Measurements from ENCODE around the gene EP300. TPM values are rescaled to one million over a fixed set of nuclear protein-coding genes. Genes with fewer than 3 reads are reported as not detected.

EP300 gene
- total RNA-seq, 1 donor from 2014 or later = 73.7 TPM

DNA sequence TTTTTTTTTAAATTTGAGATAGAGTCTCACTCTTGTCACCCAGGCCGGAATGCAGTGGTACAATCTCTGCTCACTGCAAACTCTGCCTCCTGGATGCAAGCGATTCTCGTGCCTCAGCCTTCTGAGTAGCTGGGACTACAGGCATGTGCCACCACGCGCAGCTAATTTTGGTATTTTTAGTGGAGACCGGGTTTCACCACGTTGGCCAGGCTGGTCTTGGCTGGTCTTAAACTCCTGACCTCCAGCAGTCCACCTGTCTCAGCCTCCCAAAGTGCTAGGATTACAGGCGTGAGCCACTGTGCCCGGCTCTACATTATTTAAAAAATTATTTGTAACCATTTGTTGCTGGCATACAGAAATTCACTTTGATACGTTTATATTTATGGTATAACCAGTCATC, 18.6 kb downstream of the EP300 start:
- no peak for DNase-seq
- no peak for ATAC-seq
- intact Hi-C loops (cut with DNase I) = loop anchor here (10.0 kb wide), 1 partner anchor 186 kb away; no protein-coding TSS in a partner anchor

DNA sequence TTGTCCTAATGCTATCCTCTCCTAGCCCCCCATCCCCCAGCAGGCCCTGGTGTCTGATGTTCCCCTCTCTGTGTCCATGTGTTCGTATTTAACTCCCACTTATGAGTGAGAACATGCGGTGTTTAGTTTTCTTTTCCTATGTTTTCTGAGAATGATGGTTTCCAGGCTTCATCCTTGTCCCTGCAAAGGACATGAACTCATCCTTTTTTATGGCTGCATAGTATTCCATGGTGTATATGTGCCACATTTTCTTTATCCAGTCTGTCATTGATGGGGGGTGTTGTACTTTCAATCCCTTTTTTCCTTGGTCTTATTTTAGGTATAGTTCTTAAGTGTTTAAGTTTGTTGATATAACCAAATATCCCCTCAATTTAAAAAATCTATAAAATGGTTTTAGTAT, 23.9 kb downstream of the EP300 start:
- intact Hi-C loops (cut with DNase I) = loop anchor here (10.0 kb wide), 1 partner anchor 192 kb away; no protein-coding TSS in a partner anchor
- Histone ChIP-seq H3K9me3 (no peaks in the 10 kb centered on the region), H3K27ac (no peak overlapping the region), H3K4me1 (peaks cover 16% of the 10 kb centered on the region), H3K4me3 (no peak overlapping the region), H3K36me3 (peaks cover 50% of the 10 kb centered on the region), H3K27me3 (ENCODE audit: low read depth) (no peaks in the 10 kb centered on the region)
- no peak for TF ChIP-seq CTCF (IDR thresholded peaks at IDR 0.05)
- ATAC-seq = no peak
- DNase-seq = no peak

More for the DNA sequence above, 18.6 kb downstream of the EP300 start:
- H3K27me3 ChIP-seq (ENCODE audit: low read depth) = no peaks in the 10 kb centered on the region
- no peak overlapping the region for H3K27ac ChIP-seq
- no peak overlapping the region for H3K4me3 ChIP-seq
- H3K4me1 ChIP-seq = peaks cover 26% of the 10 kb centered on the region
- no peak for TF ChIP-seq CTCF (IDR thresholded peaks at IDR 0.05)
- no peaks in the 10 kb centered on the region for H3K9me3 ChIP-seq
- peaks cover 23% of the 10 kb centered on the region for H3K36me3 ChIP-seq

GRCh38 chr22:41117127-41117965, 25.0 kb downstream of the EP300 start:
- ATAC-seq = no peak
- Histone ChIP-seq H3K27ac (no peak overlapping the region), H3K4me1 (peaks cover 16% of the 10 kb centered on the region), H3K27me3 (ENCODE audit: low read depth) (no peaks in the 10 kb centered on the region), H3K9me3 (no peaks in the 10 kb centered on the region), H3K4me3 (no peak overlapping the region), H3K36me3 (peaks cover 50% of the 10 kb centered on the region)
- intact Hi-C loops (cut with DNase I) = loop anchor here (10.0 kb wide), 1 partner anchor 193 kb away; no protein-coding TSS in a partner anchor
- no peak for DNase-seq
- TF ChIP-seq CTCF (IDR thresholded peaks at IDR 0.05) = no peak

- DNase-seq (no peak), ATAC-seq (no peak)
- H3K4me3 ChIP-seq = no peak overlapping the region
- H3K4me1 ChIP-seq = no peaks in the 10 kb centered on the region
- peaks cover 88% of the 10 kb centered on the region for H3K36me3 ChIP-seq
- intact Hi-C loops (cut with DNase I) = no loop called here
- H3K27ac ChIP-seq = no peak overlapping the region
- H3K9me3 ChIP-seq = no peaks in the 10 kb centered on the region
- H3K27me3 ChIP-seq (ENCODE audit: low read depth) = no peaks in the 10 kb centered on the region
- TF ChIP-seq CTCF (IDR thresholded peaks at IDR 0.05) = no peak
Observed at GRCh38 chr22:41123151-41123550, 30.8 kb downstream of the EP300 start.

GRCh38 chr22:41124086-41124485, 31.7 kb downstream of the EP300 start:
- no peak overlapping the region for H3K4me3 ChIP-seq
- ATAC-seq (no peak), DNase-seq (no peak)
- no peaks in the 10 kb centered on the region for H3K27me3 ChIP-seq (ENCODE audit: low read depth)
- H3K4me1 ChIP-seq = no peaks in the 10 kb centered on the region
- no peaks in the 10 kb centered on the region for H3K9me3 ChIP-seq
- intact Hi-C loops (cut with DNase I) = no loop called here
- H3K27ac ChIP-seq = no peak overlapping the region
- peaks cover 88% of the 10 kb centered on the region for H3K36me3 ChIP-seq
- TF ChIP-seq CTCF (IDR thresholded peaks at IDR 0.05) = no peak

All from lower lobe of right lung (tissue), 2 donors.